Measurements from ENCODE around the gene RANBP10. TPM values are rescaled to one million over a fixed set of nuclear protein-coding genes. Genes with fewer than 3 reads are reported as not detected.
A peak's percentile ranks its signal among the peaks of the same experiment; 100 is the strongest.

The RANBP10 gene
- total and polyA plus RNA-seq, 2 of the 13 experiments (the other 11 are each of a cell fraction or from before 2014, with no cell fraction given), result 9.2 to 22.7 TPM

DNA sequence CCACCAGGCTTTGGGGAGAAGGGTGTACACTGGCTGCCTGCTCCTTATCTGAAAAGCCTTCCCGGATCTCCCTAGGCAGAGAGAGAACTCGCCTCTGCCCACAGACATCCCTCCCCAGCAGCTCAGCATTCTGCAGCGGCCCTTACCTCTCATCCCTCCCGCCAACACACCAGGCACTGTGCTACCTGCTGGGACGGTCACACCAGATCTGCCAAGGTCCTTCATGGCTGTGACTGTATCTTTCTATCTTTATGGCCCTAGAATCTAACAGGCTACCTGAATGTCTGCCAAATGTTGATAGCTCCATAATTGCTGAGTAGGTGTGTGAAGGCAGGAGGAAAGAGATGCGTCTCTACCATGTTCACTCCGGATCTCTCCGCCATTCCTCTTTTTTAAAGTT, 8.2 kb upstream of the RANBP10 start:
- Histone ChIP-seq H2AFZ (ENCODE audit: low read length) (no peak overlapping the region), H3K36me3 (replicated peaks in 1 of 2; ENCODE audit: control insufficient read depth in 1 of 2, insufficient read depth in 2 of 2, low read length in 2 of 2) (no peaks in the 10 kb centered on the region), H3K27me3 (ENCODE audit: control insufficient read depth in 1 of 2, insufficient read depth in 2 of 2, low read length in 2 of 2) (0 out of 5 replicates have a peak, but pooled peaks cover 0 to 2% of the 10 kb centered on the region in 2 experiments), H3K9ac (ENCODE audit: insufficient read depth, low read depth, low read length) (no peak overlapping the region), H3K79me2 (ENCODE audit: insufficient read depth, low read length) (no peaks in the 10 kb centered on the region), H3K4me3 (replicated peaks in 1 of 3; ENCODE audit: insufficient read depth in 1 of 3, low read depth in 2 of 3, low read length in 3 of 3) (no peak overlapping the region), H4K20me1 (ENCODE audit: insufficient read depth, low read length) (no peaks in the 10 kb centered on the region), H3K27ac (ENCODE audit: extremely low read length, insufficient read depth, low read length) (no peak overlapping the region), H3K9me3 (ENCODE audit: low read length) (no peaks in the 10 kb centered on the region), H3K4me1 (ENCODE audit: insufficient read depth, low read length) (peaks cover 10% of the 10 kb centered on the region), H3K4me2 (ENCODE audit: low read depth, low read length) (no peak overlapping the region)
- CTCF ChIA-PET (ENCODE audit: low intra/inter-chr PET ratio, low total read pairs), result interaction anchor here (1.1 to 3.8 kb wide), 3 partner anchors 28 to 114 kb away, joined by 4 to 37 read pairs (median 28); partner anchors contain the start of gene THAP11
- no peak for ATAC-seq
- FAIRE-seq, result no peak
- DNase-seq (ENCODE audit: low spot score), result no peak
- intact Hi-C loops (cut with micrococcal nuclease; ENCODE audit: unreplicated experiment) (loop anchor here (10.0 kb wide), 1 partner anchor 250 kb away; no protein-coding TSS in a partner anchor), in situ Hi-C loops (cut with HindIII; ENCODE audit: extremely low pct_ligation_motif_present, low pct_unique_long_range_greater_than_20kb) (loop anchor here (10.0 kb wide), 1 partner anchor 230 kb away; no protein-coding TSS in a partner anchor)
- POLR2A ChIA-PET, result no interaction called here
- WGBS (ENCODE audit: low lambda C conversion rate), result 51% methylated on average over 8 of the region's 8 CpGs
- TF ChIP-seq ZBTB33 (CRISPR knock-in tag; IDR thresholded peaks at IDR 0.05), result peak; percentile 51; the same call in 1 of the 2 replicates
- no peak for TF ChIP-seq SMAD3 (CRISPR knock-in tag; IDR thresholded peaks at IDR 0.05)
- no peak for TF ChIP-seq SMAD1 (CRISPR knock-in tag; IDR thresholded peaks at IDR 0.05; ENCODE audit: borderline replicate concordance, low read depth)
- no peak for TF ChIP-seq SP4 (CRISPR knock-in tag; IDR thresholded peaks at IDR 0.05)
- no peak for TF ChIP-seq TAF15 (IDR thresholded peaks at IDR 0.05; ENCODE audit: low read depth, low read length, poor library complexity, severe bottlenecking)
- no peak for TF ChIP-seq SP2 (CRISPR knock-in tag; IDR thresholded peaks at IDR 0.05)
- no TSS peak for BruUV-seq (replicated peaks)

Data from HepG2 (cell line).